GM10248 (cell line): ENCODE measurements around the gene CFAP43.

Source experiments
- CTCF ChIA-PET: fragments of 300-600 bp; sonication (Branson Sonifier 250); formaldehyde crosslinking; extraction: SDS; loops from one replicate; lab custom pipeline; 2021; ENCODE audit warnings: antibody characterized with exemption; lab: Yijun Ruan, JAX
- POLR2A ChIA-PET: fragments of 350-650 bp; sonication (Branson Sonifier 250); formaldehyde crosslinking; extraction: SDS; loops from one replicate; lab custom pipeline; 2020; ENCODE audit warnings: antibody characterized with exemption; lab: Yijun Ruan, JAX
- DNase-seq: peaks from one replicate; pipeline ENCODE4 v3.0.0; 2012; ENCODE audit errors: extremely low spot score
- TF ChIP-seq, protein P1 (sequence below): IDR thresholded peaks from 2 replicates; pipeline ENCODE4 v1.5.1; 2012; ENCODE audit warnings: mild to moderate bottlenecking, low read depth; ENCODE audit errors: extremely low read depth, missing control alignments, control extremely low read depth

CFAP43 gene

GRCh38 chr10:104231784-104232612 is at the start of gene CFAP43:
Gene CFAP43, minus strand, starts transcription at chr10:104232364. Its CDS starts 118 bp downstream, at chr10:104232246.
- DNase-seq: peak; percentile 99
- TF ChIP-seq, protein P1, sequence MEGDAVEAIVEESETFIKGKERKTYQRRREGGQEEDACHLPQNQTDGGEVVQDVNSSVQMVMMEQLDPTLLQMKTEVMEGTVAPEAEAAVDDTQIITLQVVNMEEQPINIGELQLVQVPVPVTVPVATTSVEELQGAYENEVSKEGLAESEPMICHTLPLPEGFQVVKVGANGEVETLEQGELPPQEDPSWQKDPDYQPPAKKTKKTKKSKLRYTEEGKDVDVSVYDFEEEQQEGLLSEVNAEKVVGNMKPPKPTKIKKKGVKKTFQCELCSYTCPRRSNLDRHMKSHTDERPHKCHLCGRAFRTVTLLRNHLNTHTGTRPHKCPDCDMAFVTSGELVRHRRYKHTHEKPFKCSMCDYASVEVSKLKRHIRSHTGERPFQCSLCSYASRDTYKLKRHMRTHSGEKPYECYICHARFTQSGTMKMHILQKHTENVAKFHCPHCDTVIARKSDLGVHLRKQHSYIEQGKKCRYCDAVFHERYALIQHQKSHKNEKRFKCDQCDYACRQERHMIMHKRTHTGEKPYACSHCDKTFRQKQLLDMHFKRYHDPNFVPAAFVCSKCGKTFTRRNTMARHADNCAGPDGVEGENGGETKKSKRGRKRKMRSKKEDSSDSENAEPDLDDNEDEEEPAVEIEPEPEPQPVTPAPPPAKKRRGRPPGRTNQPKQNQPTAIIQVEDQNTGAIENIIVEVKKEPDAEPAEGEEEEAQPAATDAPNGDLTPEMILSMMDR: no peak
- ChIA-PET POLR2A (interaction anchor here (1.1 kb wide), 1 partner anchor 23 kb away, joined by 9 read pairs; the partner anchor contains the start of gene GSTO1), CTCF (interaction anchor here (1.4 to 2.2 kb wide), 3 partner anchors 9 to 22 kb away, joined by 3 to 9 read pairs (median 3); partner anchors contain the start of gene GSTO1)

DNA sequence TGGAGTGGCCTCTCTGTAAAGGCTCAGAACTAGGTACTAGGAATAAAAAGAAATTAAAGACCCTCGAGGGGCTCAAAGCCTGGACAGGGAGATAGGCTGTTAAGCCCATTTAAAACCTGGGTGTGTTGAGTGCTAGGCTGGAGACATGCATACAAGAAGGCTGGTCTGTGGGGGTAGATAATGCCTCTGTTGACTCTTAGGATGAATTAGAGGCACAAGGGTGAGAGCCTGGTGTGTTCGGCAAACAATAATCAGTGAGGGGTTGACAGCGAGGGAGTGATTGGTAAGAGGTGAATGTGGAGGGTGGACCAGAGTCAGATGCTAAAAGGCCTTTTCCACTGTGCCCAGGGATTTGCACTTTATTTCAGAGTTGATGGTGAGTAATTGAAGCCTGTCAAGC is 49.5 kb upstream of the CFAP43 start:
- DNase-seq: no peak
- ChIA-PET POLR2A (no interaction called here), CTCF (interaction anchor here (6.5 to 11.7 kb wide), 2 partner anchors 7 to 11 kb away, joined by 49 to 218 read pairs; no protein-coding TSS in a partner anchor)
- TF ChIP-seq, protein P1: no peak

DNA sequence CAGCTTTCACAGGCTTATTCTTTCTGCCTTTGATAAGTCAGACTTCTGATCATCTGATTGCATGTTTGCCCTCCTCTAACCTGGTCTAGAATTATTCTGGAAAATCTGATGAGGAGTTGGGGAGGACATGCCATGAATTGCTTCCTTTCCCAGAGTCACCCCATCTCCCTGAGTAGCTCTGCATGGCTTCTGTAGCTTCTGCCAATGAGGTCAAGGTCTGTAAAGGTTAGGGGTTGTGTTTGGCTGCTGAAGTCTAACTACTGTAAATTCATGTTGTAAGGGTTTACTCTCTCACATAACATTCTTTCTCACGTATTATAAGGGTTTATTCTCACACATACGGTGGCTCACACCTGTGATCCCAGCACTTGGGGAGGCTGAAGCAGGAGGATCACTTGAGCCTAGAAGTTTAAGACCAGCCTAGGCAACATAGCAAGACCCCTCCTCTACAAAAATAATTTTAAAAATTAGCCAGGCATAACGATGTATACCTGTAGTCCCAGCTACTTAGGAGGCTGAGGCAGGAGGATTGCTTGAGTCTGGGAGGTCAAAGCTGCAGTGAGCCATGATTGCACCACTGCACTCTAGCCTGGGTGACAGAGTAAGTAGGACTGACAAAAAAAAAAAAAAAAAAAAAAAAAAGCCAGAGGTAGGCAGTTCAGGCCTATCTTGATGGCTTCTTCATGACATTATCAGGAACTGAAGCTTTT is 47.5 kb upstream of the CFAP43 start:
- CTCF ChIA-PET: interaction anchor here (1.0 to 11.7 kb wide), 8 partner anchors 13 to 74 kb away, joined by 3 to 218 read pairs (median 3); partner anchors contain the start of genes CFAP58 and ITPRIP
- TF ChIP-seq, protein P1: no peak
- POLR2A ChIA-PET: interaction anchor here (0.6 kb wide), 2 partner anchors 8 to 43 kb away, joined by 6 to 7 read pairs; no protein-coding TSS in a partner anchor
- DNase-seq: no peak

DNA sequence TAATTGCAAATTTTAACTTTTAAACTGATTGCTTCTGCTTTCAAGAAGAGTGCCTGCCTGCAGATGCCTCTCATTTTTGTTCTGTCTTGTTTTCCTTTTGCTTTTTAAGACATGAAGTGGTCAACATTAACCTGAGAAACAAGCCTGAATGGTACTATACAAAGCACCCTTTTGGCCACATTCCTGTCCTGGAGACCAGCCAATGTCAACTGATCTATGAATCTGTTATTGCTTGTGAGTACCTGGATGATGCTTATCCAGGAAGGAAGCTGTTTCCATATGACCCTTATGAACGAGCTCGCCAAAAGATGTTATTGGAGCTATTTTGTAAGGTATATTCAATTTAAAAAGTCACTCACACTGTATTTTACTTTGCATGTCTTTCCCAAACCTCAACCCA is 45.6 kb upstream of the CFAP43 start:
- DNase-seq: no peak
- ChIA-PET POLR2A (no interaction called here), CTCF (interaction anchor here (1.1 to 11.7 kb wide), 5 partner anchors 9 to 565 kb away, joined by 3 to 218 read pairs (median 16); no protein-coding TSS in a partner anchor)
- TF ChIP-seq, protein P1: no peak

- no peak for DNase-seq
- CTCF ChIA-PET: interaction anchor here (1.0 to 11.7 kb wide), 7 partner anchors 9 to 76 kb away, joined by 3 to 218 read pairs (median 28); partner anchors contain the start of gene GSTO1
- TF ChIP-seq, protein P1: no peak
- POLR2A ChIA-PET: no interaction called here
Measured at GRCh38 chr10:104276192-104276591, 44.0 kb upstream of the CFAP43 start.
